Measurements from ENCODE around the gene ZFAND2A.
"Not testable (repeated sequence)": the region's sequence is repeated elsewhere in the genome, so short reads cannot be mapped to it uniquely, and the experiment has no call there.

The ZFAND2A gene

GRCh38 chr7:1159891-1160669 lies at the start of gene ZFAND2A:
Gene ZFAND2A, minus strand, starts transcription at chr7:1160196. Its CDS starts 1,984 bp downstream, at chr7:1158212.
- DNase-seq = peak; percentile 97

- no peak for DNase-seq
These were observed 49.1 kb upstream of the ZFAND2A start for GRCh38 chr7:1209097-1209496.

- not testable (repeated sequence) for DNase-seq
These were observed 45.7 kb upstream of the ZFAND2A start for GRCh38 chr7:1205742-1206141.

- DNase-seq = no peak
These were observed 44.6 kb upstream of the ZFAND2A start for GRCh38 chr7:1204460-1205140.

GRCh38 chr7:1202914-1203313 lies 42.9 kb upstream of the ZFAND2A start:
- not testable (repeated sequence) for DNase-seq

- DNase-seq = no peak
These were observed 41.9 kb upstream of the ZFAND2A start for GRCh38 chr7:1201916-1202315.

GRCh38 chr7:1200045-1200444 lies 40.0 kb upstream of the ZFAND2A start:
- no peak for DNase-seq

GRCh38 chr7:1197997-1198625 lies 38.1 kb upstream of the ZFAND2A start:
- no peak for DNase-seq

GRCh38 chr7:1196950-1197349 lies 37.0 kb upstream of the ZFAND2A start:
- DNase-seq = no peak

- DNase-seq = not testable (repeated sequence)
These were observed 36.4 kb upstream of the ZFAND2A start for GRCh38 chr7:1196441-1196840.

GRCh38 chr7:1193593-1194424 lies 33.8 kb upstream of the ZFAND2A start:
- DNase-seq = peak; percentile 55

- DNase-seq = peak; percentile 27
These were observed 32.2 kb upstream of the ZFAND2A start for GRCh38 chr7:1192171-1192676.

- DNase-seq = no peak
These were observed 30.2 kb upstream of the ZFAND2A start for GRCh38 chr7:1189986-1190772.

GRCh38 chr7:1188720-1189294 lies 28.8 kb upstream of the ZFAND2A start:
- no peak for DNase-seq

- DNase-seq = no peak
These were observed 27.1 kb upstream of the ZFAND2A start for GRCh38 chr7:1187127-1187526.

- no peak for DNase-seq
These were observed 21.6 kb upstream of the ZFAND2A start for GRCh38 chr7:1181640-1182039.

GRCh38 chr7:1181031-1181430 lies 21.0 kb upstream of the ZFAND2A start:
- no peak for DNase-seq

- DNase-seq = peak; percentile 10
These were observed 16.9 kb upstream of the ZFAND2A start for GRCh38 chr7:1176891-1177373.

- DNase-seq = peak; percentile 38
These were observed 16.2 kb upstream of the ZFAND2A start for GRCh38 chr7:1175967-1176851.

- DNase-seq = no peak
These were observed 15.6 kb upstream of the ZFAND2A start for GRCh38 chr7:1175597-1175966.

Measured in DMS153 (cell line).